Coronary artery (tissue), 2 donors: Measurements from ENCODE around the gene SART1.

Experiments used
- DNase-seq: peaks from one replicate; pipeline ENCODE4 v3.0.0-alpha.2; 2017; ENCODE audit warnings: low spot score
- H3K27ac ChIP-seq, 2 donors: fragments of 200-600 bp; sonication (generic); one replicate each; pipeline ENCODE4 v1.5.1; 2016 to 2019
- H3K4me3 ChIP-seq: fragments of 200-600 bp; sonication (generic); 2 replicates; pipeline ENCODE4 v1.5.1; 2016; ENCODE audit warnings: mild to moderate bottlenecking, moderate library complexity
- CTCF ChIP-seq: fragments of 200-600 bp; sonication (generic); IDR thresholded peaks from one replicate; pipeline ENCODE4 v1.5.1; 2019; ENCODE audit warnings: antibody characterized with exemption

The SART1 gene

GRCh38 chr11:65967329-65967934 is 5.9 kb downstream of the SART1 start:
- no peak for DNase-seq
- H3K4me3 ChIP-seq, result no peak overlapping the region
- TF ChIP-seq CTCF, result no peak
- no peak overlapping the region for H3K27ac ChIP-seq

GRCh38 chr11:65968600-65969482 is 7.3 kb downstream of the SART1 start:
- no peak for DNase-seq
- Histone ChIP-seq H3K4me3 (no peak overlapping the region), H3K27ac (no peak overlapping the region)
- TF ChIP-seq CTCF, result no peak

GRCh38 chr11:65972116-65972515 is 10.6 kb downstream of the SART1 start:
- Histone ChIP-seq H3K27ac (no peak overlapping the region), H3K4me3 (no peak overlapping the region)
- DNase-seq, result no peak
- TF ChIP-seq CTCF, result no peak

GRCh38 chr11:65973439-65974110 is 12.0 kb downstream of the SART1 start:
- no peak for DNase-seq
- H3K27ac ChIP-seq, result no peak overlapping the region
- H3K4me3 ChIP-seq, result no peak overlapping the region
- TF ChIP-seq CTCF, result no peak

GRCh38 chr11:65975771-65976170 is 14.2 kb downstream of the SART1 start:
- no peak overlapping the region for H3K27ac ChIP-seq
- H3K4me3 ChIP-seq, result no peak overlapping the region
- DNase-seq, result no peak
- TF ChIP-seq CTCF, result no peak

GRCh38 chr11:65976216-65977176 is 15.0 kb downstream of the SART1 start:
- TF ChIP-seq CTCF, result no peak
- DNase-seq, result no peak
- H3K4me3 ChIP-seq, result no peak overlapping the region
- no peak overlapping the region for H3K27ac ChIP-seq
